H1 (cell line): ENCODE measurements around the gene NR4A1. TPM values are rescaled to one million over a fixed set of nuclear protein-coding genes. Genes with fewer than 3 reads are reported as not detected.

Experiments used
- CTCF ChIA-PET: fragments of 300-600 bp; sonication (Branson Sonifier 250); formaldehyde crosslinking; loops from one replicate; lab custom pipeline; 2021; ENCODE audit not compliant: partially characterized antibody; lab: Charles Lee
- POLR2A ChIA-PET: fragments of 300-600 bp; sonication (Branson Sonifier 250); formaldehyde crosslinking; loops from one replicate; lab custom pipeline; 2021; ENCODE audit warnings: inconsistent platforms; ENCODE audit not compliant: partially characterized antibody; lab: Charles Lee
- DNase-seq, 2 experiments: peaks; one replicate each; pipeline versions ENCODE4 v3.0.0 to v3.0.0-alpha.2; 2010 to 2022; ENCODE audit warnings: low spot score in 2 of 2, low read depth in 1 of 2, mixed read lengths in 1 of 2
- FAIRE-seq: peaks from 2 replicates; lab custom pipeline; 2011; peaks lifted over from hg19 to GRCh38; lab: Jason Lieb, UNC
- H2AFZ ChIP-seq: 2 replicates; pipeline ENCODE4 v1.8.1; 2012; ENCODE audit warnings: low read length, inconsistent platforms
- H2AK5ac ChIP-seq: 2 replicates; pipeline ENCODE4 v1.6.1; 2013; ENCODE audit warnings: low read depth, low read length
- H2BK120ac ChIP-seq: replicated peaks from 2 replicates; pipeline ENCODE3; 2013; ENCODE audit warnings: low read depth, low read length, inconsistent platforms
- H2BK12ac ChIP-seq: 2 replicates; pipeline ENCODE4 v1.6.1; 2013; ENCODE audit warnings: low read depth, low read length
- H2BK15ac ChIP-seq: 2 replicates; pipeline ENCODE4 v1.6.1; 2013; ENCODE audit warnings: low read length
- H2BK20ac ChIP-seq: 2 replicates; pipeline ENCODE4 v1.6.1; 2013; ENCODE audit warnings: low read length
- H2BK5ac ChIP-seq: 2 replicates; pipeline ENCODE4 v1.6.1; 2013; ENCODE audit warnings: low read depth, low read length
- H3K14ac ChIP-seq: 2 replicates; pipeline ENCODE4 v1.6.1; 2013; ENCODE audit warnings: inconsistent platforms; ENCODE audit not compliant: insufficient read length
- H3K18ac ChIP-seq: 2 replicates; pipeline ENCODE4 v1.6.1; 2013; ENCODE audit warnings: low read length; ENCODE audit errors: extremely low read depth
- H3K23ac ChIP-seq: 2 replicates; pipeline ENCODE4 v1.6.1; 2013; ENCODE audit warnings: inconsistent platforms; ENCODE audit not compliant: insufficient read length
- H3K23me2 ChIP-seq: 2 replicates; pipeline ENCODE4 v1.6.1; 2013; ENCODE audit warnings: low read depth, low read length
- H3K27ac ChIP-seq: 2 replicates; pipeline ENCODE4 v1.6.1; 2011; ENCODE audit warnings: low read depth, low read length, inconsistent platforms
- H3K27me3 ChIP-seq, 4 experiments: replicated peaks in 1 of 4; 1 replicate in 1 of 4; 2 replicates in 3 of 4; pipeline versions ENCODE4 v1.6.1 to v1.8.1; 2011 to 2013; ENCODE audit warnings: low read length in 3 of 4, mild to moderate bottlenecking in 3 of 4, inconsistent platforms in 2 of 4, mixed read lengths in 2 of 4, moderate library complexity in 1 of 4; ENCODE audit not compliant: control insufficient read depth in 3 of 4, insufficient read depth in 3 of 4; ENCODE audit errors: extremely low read depth in 1 of 4
- H3K36me3 ChIP-seq, 4 experiments: 2 replicates each; pipeline versions ENCODE4 v1.6.1 to v1.8.1; 2011 to 2013; ENCODE audit warnings: mild to moderate bottlenecking in 4 of 4, low read length in 3 of 4, moderate library complexity in 2 of 4, control low read depth in 1 of 4, inconsistent platforms in 1 of 4; ENCODE audit not compliant: insufficient read depth in 4 of 4, control insufficient read depth in 2 of 4
- H3K4ac ChIP-seq: replicated peaks from 2 replicates; pipeline ENCODE3; 2013; ENCODE audit warnings: low read length, low read depth, mixed read lengths, inconsistent platforms; ENCODE audit not compliant: insufficient read length
- H3K4me1 ChIP-seq, 4 experiments: replicated peaks in 1 of 4; 1 replicate in 1 of 4; 2 replicates in 3 of 4; pipeline versions ENCODE4 v1.6.1 to v1.8.1; 2011 to 2013; ENCODE audit warnings: low read length in 3 of 4, inconsistent platforms in 2 of 4, mixed read lengths in 1 of 4; ENCODE audit not compliant: insufficient read depth in 4 of 4, control insufficient read depth in 3 of 4
- H3K4me2 ChIP-seq, 2 experiments: 2 replicates each; pipeline versions ENCODE4 v1.6.1 to v1.8.1; 2011 to 2013; ENCODE audit warnings: low read depth in 2 of 2, low read length in 2 of 2, control low read depth in 1 of 2, inconsistent platforms in 1 of 2, mild to moderate bottlenecking in 1 of 2; ENCODE audit not compliant: insufficient read depth in 1 of 2
- H3K4me3 ChIP-seq, 4 experiments: fragments of 200-600, 300-600 bp in 1 of 4; sonication (generic), shearing (Covaris generic), sonication (Bioruptor Twin) in 1 of 4; 2 replicates each; pipeline versions ENCODE4 v1.5.1 to v1.8.1; 2011 to 2016; ENCODE audit warnings: low read length in 4 of 4, low read depth in 3 of 4, control low read depth in 2 of 4, inconsistent platforms in 2 of 4, mild to moderate bottlenecking in 2 of 4, mixed read lengths in 1 of 4, moderate library complexity in 1 of 4; ENCODE audit not compliant: insufficient read depth in 2 of 4; ENCODE audit errors: extremely low read depth in 1 of 4
- H3K56ac ChIP-seq: replicated peaks from 2 replicates; pipeline ENCODE3; 2013; ENCODE audit warnings: low read depth, mild to moderate bottlenecking, mixed read lengths, low read length, inconsistent platforms; ENCODE audit not compliant: insufficient read length
- H3K79me1 ChIP-seq: 2 replicates; pipeline ENCODE4 v1.6.1; 2013; ENCODE audit warnings: low read depth, low read length, control low read depth
- H3K79me2 ChIP-seq, 2 experiments: 2 replicates each; pipeline versions ENCODE4 v1.6.1 to v1.8.1; 2012 to 2013; ENCODE audit warnings: low read length in 2 of 2, mild to moderate bottlenecking in 2 of 2, inconsistent platforms in 1 of 2; ENCODE audit not compliant: insufficient read depth in 2 of 2, control insufficient read depth in 1 of 2
- H3K9ac ChIP-seq, 4 experiments: replicated peaks in 1 of 4; 1 replicate in 1 of 4; 2 replicates in 3 of 4; pipeline versions ENCODE4 v1.6.1 to v1.8.1; 2011 to 2013; ENCODE audit warnings: low read depth in 3 of 4, low read length in 3 of 4, control low read depth in 2 of 4, mild to moderate bottlenecking in 2 of 4, moderate library complexity in 2 of 4, inconsistent platforms in 1 of 4; ENCODE audit errors: extremely low read depth in 1 of 4
- H3K9me3 ChIP-seq, 2 experiments: 2 replicates each; pipeline versions ENCODE4 v1.6.1 to v1.8.1; 2012 to 2013; ENCODE audit warnings: mild to moderate bottlenecking in 2 of 2, moderate library complexity in 2 of 2, control low read depth in 1 of 2, inconsistent platforms in 1 of 2, low read depth in 1 of 2, low read length in 1 of 2, mixed read lengths in 1 of 2; ENCODE audit not compliant: insufficient read depth in 2 of 2
- H4K20me1 ChIP-seq, 2 experiments: replicated peaks in 1 of 2; 2 replicates each; pipeline versions ENCODE3 to v1.8.1; 2011 to 2013; ENCODE audit warnings: inconsistent platforms in 2 of 2, low read length in 2 of 2, mild to moderate bottlenecking in 1 of 2; ENCODE audit not compliant: insufficient read depth in 2 of 2, control insufficient read depth in 1 of 2
- H4K5ac ChIP-seq: 2 replicates; pipeline ENCODE4 v1.6.1; 2013; ENCODE audit warnings: low read length, low read depth, mixed read lengths, inconsistent platforms; ENCODE audit not compliant: insufficient read length
- H4K8ac ChIP-seq: 2 replicates; pipeline ENCODE4 v1.8.0; 2013; ENCODE audit warnings: mild to moderate bottlenecking, moderate library complexity, low read length, inconsistent platforms; ENCODE audit not compliant: insufficient read depth; ENCODE audit errors: extremely low read depth
- H4K91ac ChIP-seq: replicated peaks from 2 replicates; pipeline ENCODE3; 2013; ENCODE audit warnings: low read length, mixed read lengths, inconsistent platforms; ENCODE audit not compliant: insufficient read length
- CBX8 ChIP-seq: fragments of 300-800, 300-1000 bp; sonication (generic); IDR thresholded peaks from 2 replicates; pipeline ENCODE4 v1.7.1; 2016; ENCODE audit warnings: low read depth, low read length, borderline replicate concordance
- CHD2 ChIP-seq: IDR thresholded peaks from 2 replicates; pipeline ENCODE4 v1.6.1; 2012; ENCODE audit warnings: low read length, improper control_type of control experiment
- EP300 ChIP-seq, 2 experiments: IDR thresholded peaks; 1 replicate in 1 of 2; 2 replicates in 1 of 2; pipeline ENCODE4 v1.6.1; 2011 to 2012; ENCODE audit warnings: low read depth in 2 of 2, low read length in 2 of 2, mild to moderate bottlenecking in 2 of 2, borderline replicate concordance in 1 of 2, inconsistent platforms in 1 of 2, moderate library complexity in 1 of 2
- KDM5A ChIP-seq: fragments of 200-600 bp; IDR thresholded peaks from 2 replicates; pipeline ENCODE4 v1.7.1; 2012; ENCODE audit warnings: mild to moderate bottlenecking, low read length, inconsistent platforms, mixed read lengths
- NANOG ChIP-seq: IDR thresholded peaks from 2 replicates; pipeline ENCODE4 v1.6.1; 2011; ENCODE audit warnings: low read length, low read depth, mild to moderate bottlenecking, inconsistent platforms; ENCODE audit not compliant: insufficient read depth, poor library complexity, severe bottlenecking
- POLR2A ChIP-seq, 2 experiments: IDR thresholded peaks; 1 replicate in 1 of 2; 2 replicates in 1 of 2; pipeline ENCODE4 v1.6.1; 2011; ENCODE audit warnings: low read depth in 2 of 2, low read length in 2 of 2, mild to moderate bottlenecking in 2 of 2; ENCODE audit errors: control extremely low read depth in 1 of 2
- RBBP5 ChIP-seq: IDR thresholded peaks from 2 replicates; pipeline ENCODE4 v1.7.1; 2012; ENCODE audit warnings: low read depth, mild to moderate bottlenecking, inconsistent platforms, low read length, moderate library complexity, borderline replicate concordance
- RNF2 ChIP-seq: fragments of 200-900, 300-1000 bp; sonication (generic); IDR thresholded peaks from 2 replicates; pipeline ENCODE4 v1.7.1; 2016; ENCODE audit warnings: borderline replicate concordance, low read depth, mild to moderate bottlenecking, antibody characterized with exemption, low read length; ENCODE audit not compliant: poor library complexity, severe bottlenecking; ENCODE audit errors: missing control alignments
- SAP30 ChIP-seq: fragments of 300-600 bp; sonication (generic); IDR thresholded peaks from 2 replicates; pipeline ENCODE4 v1.7.1; 2012; ENCODE audit warnings: low read length, moderate library complexity, mild to moderate bottlenecking, inconsistent platforms; ENCODE audit not compliant: insufficient read depth, insufficient replicate concordance
- SP1 ChIP-seq: IDR thresholded peaks from 2 replicates; pipeline ENCODE4 v1.6.1; 2011; ENCODE audit warnings: low read depth, low read length
- TAF1 ChIP-seq: IDR thresholded peaks from 2 replicates; pipeline ENCODE4 v1.6.1; 2011; ENCODE audit warnings: mild to moderate bottlenecking, low read depth, low read length
- WGBS, 2 experiments: shearing (Covaris generic) in 1 of 2; methylation state at CpG; one replicate each; pipeline versions ENCODE4 v1.1.6 to v1.1.7; 2013 to 2015; ENCODE audit warnings: low lambda C conversion rate in 2 of 2, mixed read lengths in 2 of 2, inconsistent platforms in 1 of 2, low coverage in 1 of 2, missing lambda C conversion rate in 1 of 2; ENCODE audit not compliant: insufficient replicate concordance in 2 of 2, insufficient coverage in 1 of 2, insufficient read length in 1 of 2; ENCODE audit errors: extremely low coverage in 1 of 2, missing lambda C conversion rate in 1 of 2; 5-methylcytosine and 5-hydroxymethylcytosine counted together
- polyA plus RNA-seq, 7 experiments: library from polyadenylated mRNA; depleted of rRNA in 3 of 7; stranded (reverse) in 5 of 7; unstranded in 2 of 7; fragments of >200 nt in 5 of 7; fragments of 200-250 nt in 2 of 7; gene quantifications; 1 replicate in 5 of 7; 2 replicates in 1 of 7; 4 replicates in 1 of 7; pipeline versions ENCODE4 v1.2.1 to v1.2.3, GENCODE V29; 2011 to 2013; ENCODE audit warnings: missing spikeins in 2 of 7, mixed read lengths in 2 of 7
- total RNA-seq: library from RNA; stranded (reverse); fragmentation: NEBNext Ultra II Directional; extraction: Animal tissue kit (Norgen Biotek cat#: 25700); gene quantifications from 2 replicates; pipeline ENCODE4 v1.2.1, GENCODE V29; 2021
- TF ChIP-seq, protein P1 (sequence below): IDR thresholded peaks from 2 replicates; pipeline ENCODE4 v1.6.1; 2011; ENCODE audit warnings: low read length, improper control_type of control experiment

Gene NR4A1
- total and polyA plus RNA-seq, 2 of the 8 experiments (the other 6 are each of a cell fraction or from before 2014, with no cell fraction given) = 18.7 to 23.3 TPM

DNA sequence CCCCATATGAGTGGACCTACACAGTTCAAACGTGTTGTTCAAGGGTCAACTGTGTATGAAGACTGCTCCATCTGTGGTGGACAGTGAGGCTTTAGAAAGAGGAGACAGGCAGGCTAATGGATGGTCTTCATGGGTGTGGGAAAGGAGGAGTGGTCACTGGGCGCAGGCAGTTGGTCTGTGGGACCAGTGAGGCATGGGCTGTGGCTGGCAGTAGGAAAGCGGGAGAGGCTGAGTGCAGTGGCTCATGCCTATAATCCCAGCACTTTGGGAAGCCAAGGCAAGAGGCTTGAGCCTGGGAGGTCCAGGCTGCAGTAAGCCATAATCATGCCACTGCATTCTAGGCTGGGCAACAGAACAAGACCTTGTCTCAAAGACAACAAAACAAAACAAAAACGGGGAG is 2.0 kb upstream of the NR4A1 start:
- Histone ChIP-seq H2AK5ac (peak overlapping the region; percentile 70; the same call in 1 of the 2 replicates), H2BK120ac (no peak overlapping the region), H4K20me1 (peaks cover 4 to 31% of the 10 kb centered on the region in 2 experiments), H4K8ac (no peak overlapping the region), H3K23ac (no peak overlapping the region), H3K4me1 (peaks cover 0 to 19% (median 9%) of the 10 kb centered on the region in 4 experiments; a peak in 6 of 7 replicates), H4K91ac (no peak overlapping the region), H2BK12ac (peak overlapping the region; percentile 18; the same call in 1 of the 2 replicates), H3K4ac (no peak overlapping the region), H3K9me3 (no peaks in the 10 kb centered on the region), H3K79me2 (no peaks in the 10 kb centered on the region), H3K18ac (no peak overlapping the region), H3K27me3 (peaks cover 4 to 44% (median 36%) of the 10 kb centered on the region in 4 experiments), H3K14ac (no peak overlapping the region), H2BK20ac (no peak overlapping the region), H3K4me3 (no peak overlapping the region), H3K56ac (no peak overlapping the region), H2BK5ac (no peak overlapping the region), H3K9ac (no peak overlapping the region), H3K4me2 (no peak overlapping the region; a peak in 1 of 4 replicates), H3K27ac (no peak overlapping the region), H3K79me1 (no peaks in the 10 kb centered on the region; the same call in 1 of the 2 replicates), H3K36me3 (no peaks in the 10 kb centered on the region), H3K23me2 (peaks cover 14% of the 10 kb centered on the region), H2BK15ac (no peak overlapping the region), H4K5ac (no peak overlapping the region), H2AFZ (no peak overlapping the region)
- WGBS, 2 experiments = 77% methylated on average over 4 of the region's 4 CpGs; no CpG with 5 or more reads in 1 of the 2 experiments
- CTCF ChIA-PET = interaction anchor here (1.6 to 15.8 kb wide), 3 partner anchors 20 to 72 kb away, joined by 6 to 294 read pairs (median 56); partner anchors contain the start of gene ATG101
- DNase-seq (no peak), FAIRE-seq (no peak)
- POLR2A ChIA-PET = interaction anchor here (1.3 kb wide), 1 partner anchor 7 kb away, joined by 3 read pairs; no protein-coding TSS in a partner anchor
- TF ChIP-seq KDM5A (no peak), TAF1 (no peak), NANOG (no peak), RBBP5 (no peak), CBX8 (no peak), RNF2 (no peak), CHD2 (no peak), EP300 (IDR thresholded peaks at IDR 0.05; ENCODE audit: borderline replicate concordance in 1 of 2, low read depth in 2 of 2, low read length in 2 of 2) (no peak), SAP30 (no peak), SP1 (no peak), POLR2A (IDR thresholded peaks at IDR 0.05; ENCODE audit: control extremely low read depth in 1 of 2, low read depth in 2 of 2, low read length in 2 of 2) (no peak)
- TF ChIP-seq, protein P1, sequence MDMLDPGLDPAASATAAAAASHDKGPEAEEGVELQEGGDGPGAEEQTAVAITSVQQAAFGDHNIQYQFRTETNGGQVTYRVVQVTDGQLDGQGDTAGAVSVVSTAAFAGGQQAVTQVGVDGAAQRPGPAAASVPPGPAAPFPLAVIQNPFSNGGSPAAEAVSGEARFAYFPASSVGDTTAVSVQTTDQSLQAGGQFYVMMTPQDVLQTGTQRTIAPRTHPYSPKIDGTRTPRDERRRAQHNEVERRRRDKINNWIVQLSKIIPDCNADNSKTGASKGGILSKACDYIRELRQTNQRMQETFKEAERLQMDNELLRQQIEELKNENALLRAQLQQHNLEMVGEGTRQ = no peak
